Measurements from ENCODE around the gene VSTM5. TPM values are rescaled to one million over a fixed set of nuclear protein-coding genes. Genes with fewer than 3 reads are reported as not detected.

The VSTM5 gene
- total RNA-seq, 1 experiment from 2014 or later: not detected

DNA sequence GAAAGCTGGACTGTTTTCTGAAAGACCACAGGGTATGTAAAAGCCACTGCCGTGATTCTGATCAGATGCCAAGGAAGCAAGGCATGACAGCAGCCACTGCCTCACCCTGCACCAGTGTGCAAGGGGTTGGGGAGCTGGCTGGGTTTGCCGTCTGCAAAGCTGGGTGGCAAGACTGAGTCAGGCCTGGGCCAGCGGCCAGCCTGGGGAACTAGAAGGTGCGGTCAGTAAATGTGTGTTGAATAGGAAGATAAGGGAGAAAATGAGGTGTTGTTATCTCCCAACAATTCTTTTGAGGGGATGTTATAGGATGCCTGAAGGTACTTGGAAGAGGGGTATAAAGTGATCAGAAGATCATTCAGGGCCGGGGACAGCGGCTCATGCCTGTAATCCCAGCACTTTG, 8.0 kb downstream of the VSTM5 start:
- H3K79me2 ChIP-seq (ENCODE audit: insufficient read depth, low read length): no peaks in the 10 kb centered on the region
- no peaks in the 10 kb centered on the region for H3K9me2 ChIP-seq (ENCODE audit: insufficient read depth)
- RAD21 ChIA-PET (ENCODE audit: low non-redundant PET in 1 of 2, low total read pairs in 2 of 2, uncharacterized antibody in 2 of 2, unreplicated experiment in 2 of 2): no interaction called here
- H3K9me3 ChIP-seq (ENCODE audit: control insufficient read depth in 1 of 2, insufficient read depth in 1 of 2, low read depth in 1 of 2, low read length in 2 of 2): no peaks in the 10 kb centered on the region
- no peak overlapping the region for H3K9ac ChIP-seq (ENCODE audit: low read length)
- H3K4me3 ChIP-seq (replicated peaks in 1 of 2; ENCODE audit: low read depth in 1 of 2, low read length in 2 of 2): no peak overlapping the region
- intact Hi-C loops (cut with micrococcal nuclease): no loop called here
- no peaks in the 10 kb centered on the region for H3K27me3 ChIP-seq (ENCODE audit: insufficient read depth, low read length)
- no peaks in the 10 kb centered on the region for H4K20me1 ChIP-seq (ENCODE audit: insufficient read depth)
- BruUV-seq (replicated peaks): no TSS peak
- H2AFZ ChIP-seq (ENCODE audit: low read depth, low read length, poor library complexity, severe bottlenecking): no peak overlapping the region
- ATAC-seq: peak; percentile 84
- peak; percentile 67 for DNase-seq (ENCODE audit: low read depth, low spot score)
- H3K27ac ChIP-seq (ENCODE audit: low read depth, low read length): no peak overlapping the region
- peak overlapping the region; percentile 54 for H3K4me2 ChIP-seq (ENCODE audit: low read length)
- TF ChIP-seq POLR2AphosphoS5 (IDR thresholded peaks at IDR 0.05; ENCODE audit: low read depth, low read length) (peak; percentile 44; the same call in 1 of the 2 replicates), TCF7L2 (IDR thresholded peaks at IDR 0.05; ENCODE audit: borderline replicate concordance, extremely low read depth, insufficient read depth, insufficient read length) (no peak), FOSL1 (IDR thresholded peaks at IDR 0.05; ENCODE audit: low read depth) (peak; percentile 83), SP1 (IDR thresholded peaks at IDR 0.05; ENCODE audit: low read depth) (peak; percentile 78), JUND (IDR thresholded peaks at IDR 0.05) (peak; percentile 88), CBX3 (IDR thresholded peaks at IDR 0.05; ENCODE audit: low read depth) (peak; percentile 82; the same call in 1 of the 2 replicates)
- TF ChIP-seq, protein P1, sequence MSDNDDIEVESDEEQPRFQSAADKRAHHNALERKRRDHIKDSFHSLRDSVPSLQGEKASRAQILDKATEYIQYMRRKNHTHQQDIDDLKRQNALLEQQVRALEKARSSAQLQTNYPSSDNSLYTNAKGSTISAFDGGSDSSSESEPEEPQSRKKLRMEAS (IDR thresholded peaks at IDR 0.05): peak; percentile 62
- TF ChIP-seq, protein P2, sequence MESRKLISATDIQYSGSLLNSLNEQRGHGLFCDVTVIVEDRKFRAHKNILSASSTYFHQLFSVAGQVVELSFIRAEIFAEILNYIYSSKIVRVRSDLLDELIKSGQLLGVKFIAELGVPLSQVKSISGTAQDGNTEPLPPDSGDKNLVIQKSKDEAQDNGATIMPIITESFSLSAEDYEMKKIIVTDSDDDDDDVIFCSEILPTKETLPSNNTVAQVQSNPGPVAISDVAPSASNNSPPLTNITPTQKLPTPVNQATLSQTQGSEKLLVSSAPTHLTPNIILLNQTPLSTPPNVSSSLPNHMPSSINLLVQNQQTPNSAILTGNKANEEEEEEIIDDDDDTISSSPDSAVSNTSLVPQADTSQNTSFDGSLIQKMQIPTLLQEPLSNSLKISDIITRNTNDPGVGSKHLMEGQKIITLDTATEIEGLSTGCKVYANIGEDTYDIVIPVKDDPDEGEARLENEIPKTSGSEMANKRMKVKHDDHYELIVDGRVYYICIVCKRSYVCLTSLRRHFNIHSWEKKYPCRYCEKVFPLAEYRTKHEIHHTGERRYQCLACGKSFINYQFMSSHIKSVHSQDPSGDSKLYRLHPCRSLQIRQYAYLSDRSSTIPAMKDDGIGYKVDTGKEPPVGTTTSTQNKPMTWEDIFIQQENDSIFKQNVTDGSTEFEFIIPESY (IDR thresholded peaks at IDR 0.05; ENCODE audit: extremely low read depth, insufficient replicate concordance, low read length): no peak
- H3K4me1 ChIP-seq (ENCODE audit: control insufficient read depth in 1 of 2, insufficient read depth in 2 of 2, low read length in 2 of 2): peaks cover 0 to 39% of the 10 kb centered on the region in 2 experiments; a peak in 2 of 4 replicates
- H3K36me3 ChIP-seq (ENCODE audit: control insufficient read depth in 1 of 2, insufficient read depth in 2 of 2, low read length in 2 of 2): no peaks in the 10 kb centered on the region
- CTCF ChIA-PET: no interaction called here
- POLR2A ChIA-PET: interaction anchor here (1.0 kb wide), 1 partner anchor 102 kb away, joined by 6 read pairs; no protein-coding TSS in a partner anchor

All from HCT116 (cell line).